MCF 10A (cell line): ENCODE measurements around the gene SPINK2. TPM values are rescaled to one million over a fixed set of nuclear protein-coding genes. Genes with fewer than 3 reads are reported as not detected.

Experiments used
- Bru-seq: library from RNA; stranded (reverse); fragments of 400-500 nt; gene quantifications from one replicate; lab custom pipeline; 2021; lab: Mats Ljungman, UMichigan
- BruChase-seq, 2 experiments: library from RNA; stranded (reverse); fragments of 400-500 nt; gene quantifications; one replicate each; lab custom pipeline; 2021; lab: Mats Ljungman, UMichigan
- BruUV-seq: library from RNA; stranded (reverse); fragments of 400-500 nt; replicated peaks from 2 replicates; lab custom pipeline; 2021; lab: Mats Ljungman, UMichigan
- CTCF ChIA-PET: fragments of 300-600 bp; sonication (Branson Sonifier 250); formaldehyde crosslinking; extraction: SDS; loops from one replicate; lab custom pipeline; 2021; ENCODE audit warnings: antibody characterized with exemption, inconsistent platforms; lab: Yijun Ruan, JAX
- POLR2A ChIA-PET: fragments of 300-600, 350-650 bp; sonication (Branson Sonifier 250); formaldehyde crosslinking; extraction: SDS; loops from one replicate; lab custom pipeline; 2020; ENCODE audit warnings: antibody characterized with exemption, inconsistent platforms; lab: Yijun Ruan, JAX
- DNase-seq: peaks from one replicate; pipeline ENCODE4 v3.0.0-alpha.2; 2018; ENCODE audit not compliant: unreplicated experiment
- H3K27ac Mint-ChIP-seq: one replicate; pipeline ENCODE4 v1.8.0; 2022; ENCODE audit warnings: mild to moderate bottlenecking, low read depth, mixed read lengths; ENCODE audit not compliant: unreplicated experiment
- H3K27me3 Mint-ChIP-seq: one replicate; pipeline ENCODE4 v1.8.0; 2022; ENCODE audit warnings: mixed read lengths; ENCODE audit not compliant: insufficient read depth, unreplicated experiment
- H3K36me3 Mint-ChIP-seq: one replicate; pipeline ENCODE4 v1.8.0; 2022; ENCODE audit warnings: mild to moderate bottlenecking, moderate library complexity, mixed read lengths; ENCODE audit not compliant: insufficient read depth, unreplicated experiment
- H3K4me1 Mint-ChIP-seq: one replicate; pipeline ENCODE4 v1.8.0; 2022; ENCODE audit warnings: mixed read lengths; ENCODE audit not compliant: insufficient read depth, unreplicated experiment
- H3K4me3 Mint-ChIP-seq: one replicate; pipeline ENCODE4 v1.8.0; 2022; ENCODE audit warnings: mild to moderate bottlenecking, moderate library complexity, mixed read lengths; ENCODE audit not compliant: unreplicated experiment
- H3K9me3 Mint-ChIP-seq: one replicate; pipeline ENCODE4 v1.8.0; 2022; ENCODE audit warnings: mixed read lengths; ENCODE audit not compliant: unreplicated experiment
- intact Hi-C: fragments of 100-400 bp; cut with micrococcal nuclease; formaldehyde crosslinking; loops from 2 replicates; pipeline ENCODE4 v1.14.1; 2022
- long read RNA-seq: library from polyadenylated mRNA; stranded (forward); transcript quantifications from one replicate; pipeline ENCODE4 v2.0.0, GENCODE V29; 2022
- total RNA-seq: library from RNA; stranded (reverse); gene quantifications from 2 replicates; pipeline ENCODE4 v1.2.3, GENCODE V29; 2022
- TF ChIP-seq, protein P1 (sequence below): fragments of 200-600 bp; IDR thresholded peaks from one replicate; pipeline ENCODE4 v1.8.0; 2022; ENCODE audit warnings: antibody characterized with exemption, mild to moderate bottlenecking; ENCODE audit not compliant: unreplicated experiment

Gene SPINK2, protein sequence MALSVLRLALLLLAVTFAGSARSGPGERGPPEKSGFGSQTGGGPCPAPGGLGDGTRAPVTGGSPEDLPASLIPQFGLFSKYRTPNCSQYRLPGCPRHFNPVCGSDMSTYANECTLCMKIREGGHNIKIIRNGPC
- total RNA-seq, result not detected in 2 replicates
- Bru-seq, nascent RNA, result not detected
- BruChase-seq, experiment 1, labeled RNA remaining after a 6-hour chase, result not detected
- not detected for BruChase-seq, experiment 2, labeled RNA remaining after a 2-hour chase
- long read RNA-seq, result 0 reads

DNA sequence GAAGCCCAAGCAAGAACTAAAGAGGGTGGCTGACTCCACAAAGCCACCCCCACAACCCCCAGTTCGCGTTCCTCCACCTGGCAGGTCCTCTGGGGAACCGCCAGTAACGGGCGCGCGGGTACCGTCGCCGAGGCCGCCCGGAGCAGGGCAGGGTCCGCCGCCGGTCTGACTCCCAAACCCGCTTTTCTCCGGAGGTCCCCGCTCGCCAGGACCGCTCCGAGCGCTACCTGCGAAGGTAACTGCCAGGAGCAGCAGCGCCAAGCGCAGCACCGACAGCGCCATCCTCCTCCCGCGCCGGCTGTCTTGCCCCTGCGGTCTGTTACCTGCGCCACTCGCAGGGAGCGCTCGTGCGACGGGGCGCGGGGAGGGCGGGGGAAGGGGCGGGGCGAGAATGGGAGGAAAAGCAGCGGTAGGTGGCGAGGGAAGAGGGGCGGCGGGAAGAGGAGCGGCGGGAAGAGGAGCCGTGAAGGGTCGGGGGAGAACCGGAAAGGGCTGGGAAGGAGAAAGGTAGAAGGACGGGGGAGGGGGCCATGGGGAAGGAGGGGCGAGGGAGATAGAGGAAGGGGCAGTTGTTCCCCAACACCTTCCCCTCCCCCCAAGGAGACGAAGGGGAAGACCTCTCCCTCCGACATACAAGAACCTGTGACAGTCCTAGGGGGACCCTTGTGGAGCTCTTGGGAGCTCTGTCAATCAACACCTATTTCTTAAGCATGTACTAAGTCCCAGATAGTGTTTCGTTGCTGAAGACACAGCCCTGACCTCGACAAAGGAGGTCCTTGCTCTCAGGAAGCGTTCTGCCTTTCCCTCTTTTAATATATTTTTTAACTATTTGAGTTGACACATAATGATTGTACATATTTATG lies at the start of gene SPINK2:
TSS of gene SPINK2 (minus strand) at position 321 of the 863 bp plus-strand sequence. CDS start at position 282, 39 bp downstream.
- no peaks in the 10 kb centered on the region for H3K4me1 Mint-ChIP-seq
- H3K27ac Mint-ChIP-seq, result no peak within 1 kb of the TSS
- no peaks in the 10 kb centered on the region for H3K27me3 Mint-ChIP-seq
- CTCF ChIA-PET, result interaction anchor here (1.8 kb wide), 1 partner anchor 15 kb away, joined by 7 read pairs; no protein-coding TSS in a partner anchor
- POLR2A ChIA-PET, result no interaction called here
- no TSS peak for BruUV-seq
- H3K9me3 Mint-ChIP-seq, result no peaks in the 10 kb centered on the region
- DNase-seq, result no peak
- TF ChIP-seq, protein P1, sequence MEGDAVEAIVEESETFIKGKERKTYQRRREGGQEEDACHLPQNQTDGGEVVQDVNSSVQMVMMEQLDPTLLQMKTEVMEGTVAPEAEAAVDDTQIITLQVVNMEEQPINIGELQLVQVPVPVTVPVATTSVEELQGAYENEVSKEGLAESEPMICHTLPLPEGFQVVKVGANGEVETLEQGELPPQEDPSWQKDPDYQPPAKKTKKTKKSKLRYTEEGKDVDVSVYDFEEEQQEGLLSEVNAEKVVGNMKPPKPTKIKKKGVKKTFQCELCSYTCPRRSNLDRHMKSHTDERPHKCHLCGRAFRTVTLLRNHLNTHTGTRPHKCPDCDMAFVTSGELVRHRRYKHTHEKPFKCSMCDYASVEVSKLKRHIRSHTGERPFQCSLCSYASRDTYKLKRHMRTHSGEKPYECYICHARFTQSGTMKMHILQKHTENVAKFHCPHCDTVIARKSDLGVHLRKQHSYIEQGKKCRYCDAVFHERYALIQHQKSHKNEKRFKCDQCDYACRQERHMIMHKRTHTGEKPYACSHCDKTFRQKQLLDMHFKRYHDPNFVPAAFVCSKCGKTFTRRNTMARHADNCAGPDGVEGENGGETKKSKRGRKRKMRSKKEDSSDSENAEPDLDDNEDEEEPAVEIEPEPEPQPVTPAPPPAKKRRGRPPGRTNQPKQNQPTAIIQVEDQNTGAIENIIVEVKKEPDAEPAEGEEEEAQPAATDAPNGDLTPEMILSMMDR, result peak; percentile 7
- peak within 1 kb of the TSS; percentile 49 for H3K4me3 Mint-ChIP-seq
- intact Hi-C loops, result no loop called here
- no peaks in the 10 kb centered on the region for H3K36me3 Mint-ChIP-seq

DNA sequence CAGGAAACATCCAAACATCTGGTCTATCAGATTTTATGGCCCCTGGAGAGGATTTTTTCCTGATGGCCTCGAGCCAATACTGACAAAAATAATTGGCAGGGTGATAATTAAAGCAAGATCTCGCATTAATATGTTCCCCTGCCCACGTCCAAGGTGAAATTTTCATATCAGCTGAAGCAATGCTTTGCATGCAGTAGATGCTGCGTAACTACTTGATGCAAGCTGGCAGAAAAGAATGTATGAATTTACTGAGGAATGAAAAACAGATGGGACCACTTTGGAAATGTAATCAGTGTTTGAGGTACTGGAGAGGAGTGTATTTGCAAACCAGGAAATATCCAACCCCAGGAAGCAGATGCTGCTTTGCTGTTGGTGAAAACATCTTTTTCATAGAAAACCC lies 49.4 kb upstream of the SPINK2 start:
- intact Hi-C loops, result no loop called here
- Mint-ChIP-seq H3K27ac (no peak overlapping the region), H3K9me3 (no peaks in the 10 kb centered on the region), H3K36me3 (no peaks in the 10 kb centered on the region), H3K4me3 (no peak overlapping the region), H3K27me3 (no peaks in the 10 kb centered on the region), H3K4me1 (no peaks in the 10 kb centered on the region)
- POLR2A ChIA-PET, result no interaction called here
- CTCF ChIA-PET, result no interaction called here
- DNase-seq, result no peak
- BruUV-seq, result no TSS peak
- TF ChIP-seq, protein P1, result no peak

GRCh38 chr4:56863441-56864139 lies 42.1 kb upstream of the SPINK2 start:
- TF ChIP-seq, protein P1, result no peak
- Mint-ChIP-seq H3K9me3 (no peaks in the 10 kb centered on the region), H3K27me3 (no peaks in the 10 kb centered on the region), H3K4me1 (no peaks in the 10 kb centered on the region), H3K36me3 (no peaks in the 10 kb centered on the region), H3K27ac (no peak overlapping the region), H3K4me3 (no peak overlapping the region)
- DNase-seq, result no peak
- no TSS peak for BruUV-seq
- POLR2A ChIA-PET, result no interaction called here
- CTCF ChIA-PET, result no interaction called here
- intact Hi-C loops, result no loop called here
